ENCODE data around the gene APOBEC3C. TPM values are rescaled to one million over a fixed set of nuclear protein-coding genes. Genes with fewer than 3 reads are reported as not detected.
"Not testable (repeated sequence)": the region's sequence is repeated elsewhere in the genome, so short reads cannot be mapped to it uniquely, and the experiment has no call there.

APOBEC3C gene
- total RNA-seq, 1 donor from 2014 or later: 4.2 TPM

DNA sequence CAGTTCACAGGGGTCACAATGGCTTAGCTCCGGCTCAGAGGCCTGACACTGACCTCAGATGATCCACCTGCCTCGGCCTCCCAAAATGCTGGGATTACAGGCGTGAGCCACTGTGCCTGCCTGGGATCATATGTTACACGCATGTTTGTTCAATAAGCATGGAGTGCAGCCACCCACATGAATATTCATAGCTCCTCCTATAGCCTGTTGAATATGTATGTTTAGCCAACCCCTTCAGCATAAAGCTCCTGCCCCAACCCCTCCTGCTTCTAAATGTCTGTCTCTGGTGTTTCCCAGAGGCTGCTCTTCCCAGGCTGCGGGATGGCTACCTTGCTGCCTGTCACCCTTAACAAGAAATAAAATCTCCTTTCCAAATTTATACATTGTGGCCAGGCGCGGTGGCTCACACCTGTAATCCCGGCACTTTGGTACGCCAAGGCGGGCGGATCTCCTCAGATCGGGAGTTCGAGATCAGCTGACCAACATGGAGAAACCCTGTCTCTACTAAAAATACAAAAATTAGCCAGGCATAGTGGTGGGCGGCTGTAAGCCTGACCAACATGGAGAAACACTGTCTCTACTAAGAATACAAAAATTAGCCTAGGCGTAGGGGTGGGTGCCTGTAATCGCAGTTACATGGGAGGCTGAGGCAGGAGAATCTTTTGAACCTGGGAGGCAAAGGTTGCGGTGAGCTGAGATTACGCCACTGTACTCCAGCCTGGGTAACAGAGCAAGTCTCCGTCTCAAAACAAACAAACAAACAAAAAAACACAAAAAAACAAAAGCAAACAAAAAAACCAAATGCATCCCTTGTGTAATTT lies 25.5 kb downstream of the APOBEC3C start:
- peaks cover 2% of the 10 kb centered on the region for H3K36me3 Mint-ChIP-seq (ENCODE audit: insufficient read depth)
- peaks cover 38% of the 10 kb centered on the region for H3K4me1 Mint-ChIP-seq (ENCODE audit: low read depth)
- no peak for DNase-seq (ENCODE audit: low spot score, unreplicated experiment)
- TF ChIP-seq, protein P1, sequence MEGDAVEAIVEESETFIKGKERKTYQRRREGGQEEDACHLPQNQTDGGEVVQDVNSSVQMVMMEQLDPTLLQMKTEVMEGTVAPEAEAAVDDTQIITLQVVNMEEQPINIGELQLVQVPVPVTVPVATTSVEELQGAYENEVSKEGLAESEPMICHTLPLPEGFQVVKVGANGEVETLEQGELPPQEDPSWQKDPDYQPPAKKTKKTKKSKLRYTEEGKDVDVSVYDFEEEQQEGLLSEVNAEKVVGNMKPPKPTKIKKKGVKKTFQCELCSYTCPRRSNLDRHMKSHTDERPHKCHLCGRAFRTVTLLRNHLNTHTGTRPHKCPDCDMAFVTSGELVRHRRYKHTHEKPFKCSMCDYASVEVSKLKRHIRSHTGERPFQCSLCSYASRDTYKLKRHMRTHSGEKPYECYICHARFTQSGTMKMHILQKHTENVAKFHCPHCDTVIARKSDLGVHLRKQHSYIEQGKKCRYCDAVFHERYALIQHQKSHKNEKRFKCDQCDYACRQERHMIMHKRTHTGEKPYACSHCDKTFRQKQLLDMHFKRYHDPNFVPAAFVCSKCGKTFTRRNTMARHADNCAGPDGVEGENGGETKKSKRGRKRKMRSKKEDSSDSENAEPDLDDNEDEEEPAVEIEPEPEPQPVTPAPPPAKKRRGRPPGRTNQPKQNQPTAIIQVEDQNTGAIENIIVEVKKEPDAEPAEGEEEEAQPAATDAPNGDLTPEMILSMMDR (IDR thresholded peaks at IDR 0.05; ENCODE audit: unreplicated experiment): no peak
- peak overlapping the region; percentile 96 for H3K27ac Mint-ChIP-seq
- H3K27me3 Mint-ChIP-seq: no peaks in the 10 kb centered on the region
- no peaks in the 10 kb centered on the region for H3K9me3 Mint-ChIP-seq (ENCODE audit: low read depth)
- peak overlapping the region; percentile 69 for H3K4me3 Mint-ChIP-seq (ENCODE audit: low read depth)

DNA sequence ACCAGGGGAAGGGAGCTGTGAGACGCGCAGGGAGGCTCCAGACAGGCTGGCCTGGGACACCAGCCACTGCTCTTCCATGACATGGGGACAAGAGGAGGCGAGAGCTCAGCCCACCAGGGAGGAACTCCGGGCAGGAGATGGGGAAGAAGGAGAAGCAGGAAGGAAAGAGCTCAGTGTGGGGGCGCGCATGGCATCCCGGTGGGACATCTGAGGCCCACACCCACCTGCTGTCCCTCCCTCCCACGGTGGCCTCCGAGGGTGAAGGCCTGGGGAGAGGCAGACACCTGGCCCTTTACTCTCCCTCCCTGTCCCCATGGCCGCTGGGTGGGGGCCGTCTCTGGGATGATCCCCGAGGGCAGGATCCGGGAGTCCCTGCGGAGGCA lies 26.1 kb downstream of the APOBEC3C start:
- Mint-ChIP-seq H3K27ac (peak overlapping the region; percentile 96), H3K4me1 (ENCODE audit: low read depth) (peaks cover 38% of the 10 kb centered on the region), H3K4me3 (ENCODE audit: low read depth) (peak overlapping the region; percentile 69)
- not testable (repeated sequence) for H3K36me3 Mint-ChIP-seq (ENCODE audit: insufficient read depth); H3K9me3 Mint-ChIP-seq (ENCODE audit: low read depth); DNase-seq (ENCODE audit: low spot score, unreplicated experiment); H3K27me3 Mint-ChIP-seq

DNA sequence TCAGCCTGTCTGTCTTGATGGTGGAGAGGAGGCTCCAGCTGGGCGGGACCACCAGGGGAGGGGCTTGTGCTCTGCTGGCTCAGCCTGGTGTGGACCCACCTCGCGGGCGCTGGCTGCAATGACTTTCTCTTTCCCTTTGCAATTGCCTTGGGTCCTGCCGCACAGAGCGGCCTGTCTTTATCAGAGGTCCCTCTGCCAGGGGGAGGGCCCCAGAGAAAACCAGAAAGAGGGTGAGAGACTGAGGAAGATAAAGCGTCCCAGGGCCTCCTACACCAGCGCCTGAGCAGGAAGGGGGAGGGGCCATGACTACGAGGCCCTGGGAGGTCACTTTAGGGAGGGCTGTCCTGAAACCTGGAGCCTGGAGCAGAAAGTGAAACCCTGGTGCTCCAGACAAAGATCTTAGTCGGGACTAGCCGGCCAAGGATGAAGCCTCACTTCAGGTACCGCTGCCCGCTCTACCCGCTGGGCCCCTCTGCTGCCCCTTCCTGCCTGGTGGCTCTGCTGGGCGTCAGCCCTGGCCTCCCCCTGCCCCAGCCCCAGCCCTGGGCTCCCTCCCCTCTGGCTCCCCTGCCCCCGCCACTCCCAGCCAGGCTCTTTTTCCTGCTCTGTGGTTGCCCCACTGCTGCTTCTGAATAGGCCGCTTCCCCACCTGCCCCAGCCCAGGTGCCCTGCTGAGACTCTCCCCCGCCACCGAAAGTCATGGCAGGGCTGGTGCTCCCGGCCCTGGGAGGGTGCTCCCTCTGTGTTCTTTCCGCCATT lies 26.7 kb downstream of the APOBEC3C start, which contains the start of gene APOBEC3F:
APOBEC3F (plus strand) TSS at position 327 of the 759 bp plus-strand sequence; CDS start at position 424, 97 bp downstream.
- H3K4me3 Mint-ChIP-seq (ENCODE audit: low read depth): peak within 1 kb of the TSS; percentile 83
- not testable (repeated sequence) for H3K9me3 Mint-ChIP-seq (ENCODE audit: low read depth); H3K27me3 Mint-ChIP-seq; H3K36me3 Mint-ChIP-seq (ENCODE audit: insufficient read depth)
- H3K27ac Mint-ChIP-seq: peak within 1 kb of the TSS; percentile 98
- H3K4me1 Mint-ChIP-seq (ENCODE audit: low read depth): peaks cover 38% of the 10 kb centered on the region
- peak; percentile 36 for DNase-seq (ENCODE audit: low spot score, unreplicated experiment)

DNA sequence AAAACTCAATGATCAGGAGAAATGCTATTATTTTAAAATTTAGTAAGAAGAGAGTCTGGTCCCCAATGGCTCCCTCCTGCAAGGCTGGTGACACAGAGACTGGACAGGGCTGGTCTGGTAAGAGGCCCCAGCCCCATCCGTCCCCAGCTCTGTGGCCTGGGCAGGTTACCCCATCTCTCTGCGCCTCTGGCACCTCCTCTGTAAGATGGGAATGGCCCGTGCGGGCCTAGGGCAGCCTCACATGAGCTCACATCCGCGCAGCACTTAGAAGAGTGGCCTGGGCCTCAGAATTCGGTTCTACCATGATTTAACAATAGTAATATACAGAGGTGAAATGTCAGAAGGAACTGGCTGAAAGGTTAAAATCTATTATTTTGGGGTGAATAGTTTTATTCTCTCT lies 27.9 kb downstream of the APOBEC3C start:
- H3K4me1 Mint-ChIP-seq (ENCODE audit: low read depth): peaks cover 35% of the 10 kb centered on the region
- TF ChIP-seq, protein P1 (IDR thresholded peaks at IDR 0.05; ENCODE audit: unreplicated experiment): no peak
- DNase-seq (ENCODE audit: low spot score, unreplicated experiment): no peak
- H3K27me3 Mint-ChIP-seq: no peaks in the 10 kb centered on the region
- peak overlapping the region; percentile 69 for H3K27ac Mint-ChIP-seq
- H3K36me3 Mint-ChIP-seq (ENCODE audit: insufficient read depth): peaks cover 12% of the 10 kb centered on the region
- H3K9me3 Mint-ChIP-seq (ENCODE audit: low read depth): no peaks in the 10 kb centered on the region
- peak overlapping the region; percentile 29 for H3K4me3 Mint-ChIP-seq (ENCODE audit: low read depth)

DNA sequence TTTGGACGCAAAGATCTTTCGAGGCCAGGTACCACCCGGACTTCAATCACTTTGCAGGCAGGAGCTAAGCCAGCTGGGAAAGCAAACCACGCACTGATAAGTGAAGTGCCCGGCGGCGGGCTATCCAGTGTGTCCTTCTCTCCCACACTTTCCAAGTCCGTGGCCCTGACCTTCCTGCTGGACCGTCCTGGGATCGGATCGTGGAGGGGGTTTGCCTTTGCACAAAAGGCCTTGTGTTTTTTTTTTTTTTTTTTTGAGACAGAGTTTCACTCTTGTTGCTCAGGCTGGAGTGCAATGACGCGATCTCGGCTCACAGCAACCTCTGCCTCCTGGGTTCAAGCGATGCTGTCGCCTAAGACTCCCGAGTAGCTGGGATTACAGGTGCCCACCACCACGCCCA lies 29.0 kb downstream of the APOBEC3C start:
- H3K4me3 Mint-ChIP-seq (ENCODE audit: low read depth); DNase-seq (ENCODE audit: low spot score, unreplicated experiment); H3K27me3 Mint-ChIP-seq; H3K27ac Mint-ChIP-seq; H3K9me3 Mint-ChIP-seq (ENCODE audit: low read depth): not testable (repeated sequence)
- H3K4me1 Mint-ChIP-seq (ENCODE audit: low read depth): peaks cover 30% of the 10 kb centered on the region
- peaks cover 12% of the 10 kb centered on the region for H3K36me3 Mint-ChIP-seq (ENCODE audit: insufficient read depth)

DNA sequence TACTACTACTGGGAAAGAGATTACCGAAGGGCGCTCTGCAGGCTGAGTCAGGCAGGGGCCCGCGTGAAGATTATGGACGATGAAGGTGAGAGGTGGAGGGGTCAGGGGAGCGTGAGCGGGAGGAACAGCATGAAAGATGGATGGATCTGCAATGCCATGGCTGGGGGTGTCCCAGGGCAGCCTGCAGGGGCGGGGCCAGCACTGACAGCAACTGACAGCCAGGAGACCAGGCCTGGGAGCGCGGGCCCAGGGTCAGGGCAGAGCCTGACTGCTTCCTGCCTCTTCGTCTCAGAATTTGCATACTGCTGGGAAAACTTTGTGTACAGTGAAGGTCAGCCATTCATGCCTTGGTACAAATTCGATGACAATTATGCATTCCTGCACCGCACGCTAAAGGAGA lies 31.1 kb downstream of the APOBEC3C start:
- H3K9me3 Mint-ChIP-seq (ENCODE audit: low read depth); DNase-seq (ENCODE audit: low spot score, unreplicated experiment); H3K27ac Mint-ChIP-seq; H3K27me3 Mint-ChIP-seq; H3K4me3 Mint-ChIP-seq (ENCODE audit: low read depth): not testable (repeated sequence)
- peaks cover 12% of the 10 kb centered on the region for H3K36me3 Mint-ChIP-seq (ENCODE audit: insufficient read depth)
- peaks cover 11% of the 10 kb centered on the region for H3K4me1 Mint-ChIP-seq (ENCODE audit: low read depth)

DNA sequence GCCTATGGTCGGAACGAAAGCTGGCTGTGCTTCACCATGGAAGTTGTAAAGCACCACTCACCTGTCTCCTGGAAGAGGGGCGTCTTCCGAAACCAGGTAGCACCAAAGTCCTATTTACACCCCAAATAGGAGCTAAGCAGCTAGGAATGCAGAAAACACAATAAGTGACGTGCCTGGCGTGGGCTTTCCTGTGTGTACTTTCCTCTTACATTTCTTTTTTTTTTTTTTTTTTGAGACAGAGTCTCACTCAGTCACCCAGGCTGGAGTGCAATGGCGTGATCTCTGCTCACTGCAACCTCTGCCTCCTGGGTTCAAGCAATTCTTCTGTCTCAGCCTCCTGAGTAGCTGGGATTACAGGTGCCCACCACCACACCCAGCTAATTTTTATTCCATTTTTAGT lies 35.4 kb downstream of the APOBEC3C start:
- not testable (repeated sequence) for H3K4me1 Mint-ChIP-seq (ENCODE audit: low read depth); DNase-seq (ENCODE audit: low spot score, unreplicated experiment); H3K4me3 Mint-ChIP-seq (ENCODE audit: low read depth); H3K36me3 Mint-ChIP-seq (ENCODE audit: insufficient read depth); H3K27me3 Mint-ChIP-seq; H3K9me3 Mint-ChIP-seq (ENCODE audit: low read depth)
- H3K27ac Mint-ChIP-seq: peak overlapping the region; percentile 71

DNA sequence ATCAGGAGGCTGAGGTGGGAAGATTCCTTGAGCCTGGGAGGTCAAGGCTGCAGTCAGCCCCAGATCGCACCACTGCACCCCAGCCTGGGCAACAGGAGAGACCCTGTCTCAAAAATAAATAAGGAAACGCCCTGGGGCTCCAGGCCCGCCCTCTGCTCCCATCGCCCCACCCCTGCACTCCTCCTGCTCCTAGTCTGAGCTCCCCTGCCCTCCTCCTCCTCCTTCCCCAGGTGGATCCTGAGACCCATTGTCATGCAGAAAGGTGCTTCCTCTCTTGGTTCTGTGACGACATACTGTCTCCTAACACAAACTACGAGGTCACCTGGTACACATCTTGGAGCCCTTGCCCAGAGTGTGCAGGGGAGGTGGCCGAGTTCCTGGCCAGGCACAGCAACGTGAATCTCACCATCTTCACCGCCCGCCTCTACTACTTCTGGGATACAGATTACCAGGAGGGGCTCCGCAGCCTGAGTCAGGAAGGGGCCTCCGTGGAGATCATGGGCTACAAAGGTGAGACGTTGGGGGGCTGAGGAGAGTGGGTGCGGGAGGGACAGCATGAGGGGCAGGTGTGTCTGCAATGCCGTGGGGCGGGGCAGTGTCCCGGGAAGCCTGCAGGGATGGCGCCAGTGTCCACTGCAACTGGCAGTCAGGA lies 37.9 kb downstream of the APOBEC3C start:
- not testable (repeated sequence) for H3K27me3 Mint-ChIP-seq; H3K4me1 Mint-ChIP-seq (ENCODE audit: low read depth); H3K4me3 Mint-ChIP-seq (ENCODE audit: low read depth); H3K36me3 Mint-ChIP-seq (ENCODE audit: insufficient read depth); H3K9me3 Mint-ChIP-seq (ENCODE audit: low read depth); H3K27ac Mint-ChIP-seq; DNase-seq (ENCODE audit: low spot score, unreplicated experiment)
